ENCODE results near the gene ARAP3. TPM values are rescaled to one million over a fixed set of nuclear protein-coding genes. Genes with fewer than 3 reads are reported as not detected.

ARAP3 gene
- total RNA-seq, 1 experiment from 2014 or later, result 0.38 TPM

DNA sequence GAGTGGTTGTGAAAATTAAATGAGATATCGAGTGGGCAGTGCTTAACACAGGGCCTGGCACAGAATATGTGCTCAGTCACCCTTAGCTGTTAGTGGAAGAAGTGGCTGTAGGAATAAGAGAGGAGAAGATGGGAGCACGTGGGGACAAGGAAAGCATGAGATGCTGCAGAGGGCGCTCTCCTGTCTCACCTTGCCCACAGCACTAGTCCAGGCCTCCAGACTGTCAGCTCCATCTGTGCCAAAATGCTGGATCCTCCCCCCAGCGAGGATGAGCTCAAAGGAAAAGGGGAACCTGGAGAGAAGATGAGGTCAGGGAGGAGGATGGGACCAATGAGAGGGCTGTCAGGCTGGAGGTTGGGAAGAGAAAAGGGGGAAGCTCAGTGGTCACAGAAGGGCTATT is 12.5 kb downstream of the ARAP3 start:
- no peak for DNase-seq (ENCODE audit: low spot score)

DNA sequence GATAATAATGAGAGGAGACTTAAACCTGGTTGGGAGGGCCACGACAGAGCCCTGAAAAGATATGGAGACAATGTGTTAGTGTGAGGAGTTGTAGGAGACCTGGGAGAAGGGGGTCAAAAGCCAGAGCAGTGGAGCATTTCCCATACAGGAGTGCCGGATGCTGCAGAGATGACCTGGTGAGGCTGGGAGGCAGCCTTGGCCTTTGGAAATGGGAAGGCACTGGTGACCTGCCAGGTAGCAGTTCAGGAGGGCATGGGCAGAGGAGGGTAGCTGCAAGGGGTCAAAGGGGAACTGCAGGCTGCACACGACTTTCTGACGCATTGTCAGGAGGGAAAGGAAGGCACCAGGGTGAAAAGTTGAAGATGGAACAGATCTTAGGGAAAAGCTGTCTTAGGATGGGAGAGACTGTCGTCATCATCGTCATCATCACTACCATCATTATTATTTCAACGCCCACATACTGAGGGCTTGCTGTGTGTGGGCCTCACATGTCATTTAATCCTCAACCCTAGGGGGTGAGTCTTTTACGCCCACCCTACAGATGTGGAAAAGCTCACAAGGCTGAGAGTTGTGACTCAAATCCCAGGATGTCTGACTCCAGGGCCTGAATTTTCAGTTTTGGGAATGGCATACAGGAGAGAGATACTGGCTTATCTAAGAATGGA is 13.3 kb downstream of the ARAP3 start:
- no peak for DNase-seq (ENCODE audit: low spot score)

DNA sequence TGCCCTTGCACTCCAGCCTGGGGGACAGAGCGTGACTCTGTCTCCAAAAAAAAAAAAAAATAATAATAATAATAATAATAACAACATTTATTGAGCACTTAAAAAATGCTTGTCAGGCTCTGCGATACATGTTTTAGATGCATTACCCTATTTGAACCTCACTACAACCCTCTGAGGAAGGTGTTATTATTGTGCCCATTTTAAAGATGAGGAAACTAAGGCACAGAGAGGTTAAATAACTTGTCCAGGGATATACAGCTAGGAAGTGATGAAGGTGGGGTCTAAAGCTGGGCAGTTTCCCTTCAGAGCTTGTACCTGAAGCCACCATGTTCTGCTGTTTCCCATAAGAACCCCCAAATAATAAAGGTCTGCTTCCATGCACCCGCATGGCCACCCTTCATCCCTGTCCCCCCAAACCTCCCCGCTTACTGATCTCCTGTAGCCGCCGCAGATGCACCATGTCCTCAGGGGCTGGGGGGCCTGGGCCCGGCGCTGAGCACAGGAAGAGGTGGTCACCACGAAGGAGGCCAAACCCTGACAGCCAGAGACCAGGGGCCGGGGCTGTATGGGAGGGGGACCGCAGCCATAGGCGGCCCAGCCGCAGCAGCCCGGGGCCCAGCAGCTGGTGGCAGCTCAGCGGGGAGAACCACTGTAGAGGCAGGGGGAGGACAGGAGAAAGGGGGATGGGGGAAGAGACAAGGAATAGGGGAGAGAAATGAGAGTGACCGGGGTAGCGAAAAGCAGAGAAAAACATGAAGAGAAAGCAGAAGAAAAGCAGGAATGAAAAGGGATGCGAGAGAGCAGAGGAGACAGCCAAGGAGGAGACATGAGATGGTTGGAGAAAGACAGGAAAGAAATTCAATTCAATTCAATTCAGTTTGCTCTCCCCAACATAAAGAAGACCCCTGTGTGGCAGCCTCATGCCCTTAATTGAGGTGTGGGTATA is 15.8 kb downstream of the ARAP3 start:
- DNase-seq (ENCODE audit: low spot score), result no peak

DNA sequence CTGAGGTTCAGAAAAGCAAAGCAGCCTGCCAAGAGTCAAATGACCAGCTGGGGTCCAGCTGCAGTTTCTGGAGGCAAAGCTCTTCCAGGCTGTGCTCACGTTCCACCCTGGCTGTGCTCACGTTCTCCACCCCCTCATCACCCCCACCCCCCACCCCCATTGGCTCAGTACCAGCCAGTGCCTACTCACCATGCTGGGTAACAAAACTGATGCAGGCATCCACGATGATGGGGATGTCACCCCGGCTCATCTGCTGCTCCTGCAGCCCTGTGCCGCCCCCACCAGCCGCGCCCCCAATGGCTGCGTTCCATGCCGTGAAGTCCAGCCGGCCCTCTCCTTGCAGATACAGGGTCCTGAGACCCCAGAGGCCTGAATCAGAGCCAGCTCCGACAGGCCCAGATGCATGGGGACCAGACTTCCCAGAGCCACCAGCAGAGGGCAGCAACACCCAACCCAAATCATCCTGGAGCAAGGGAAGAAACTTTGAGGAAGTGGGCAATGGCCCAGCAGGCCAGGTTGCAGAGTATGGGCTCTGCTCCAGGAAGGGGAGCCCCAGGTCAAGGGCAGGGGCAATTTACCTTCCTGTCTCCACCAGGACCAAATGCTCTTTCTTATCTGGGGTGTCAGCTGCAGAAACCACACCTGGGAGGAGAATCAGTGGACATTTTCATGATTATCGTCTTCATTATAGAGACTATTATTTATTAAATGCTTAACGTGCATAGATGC is 17.1 kb downstream of the ARAP3 start:
- peak; percentile 78 for DNase-seq (ENCODE audit: low spot score)

DNA sequence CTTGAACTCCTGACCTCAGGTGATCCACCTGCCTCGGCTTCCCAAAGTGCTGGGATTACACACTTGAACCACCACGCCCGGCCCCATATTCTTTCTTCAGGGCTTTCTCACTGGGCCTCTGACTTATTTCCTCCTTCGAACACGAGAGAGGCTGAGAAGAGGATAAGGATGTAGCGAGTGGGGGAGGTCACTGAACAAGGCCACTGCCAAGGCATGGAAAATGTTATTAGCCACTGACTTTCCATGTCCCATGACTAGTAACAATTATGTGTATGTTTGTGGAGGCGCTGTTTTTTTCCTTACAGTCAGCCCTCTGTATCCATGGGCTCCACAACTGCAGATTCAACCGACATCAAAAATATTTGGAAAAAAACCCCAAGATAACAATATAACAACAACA is 18.5 kb downstream of the ARAP3 start:
- no peak for DNase-seq (ENCODE audit: low spot score)

DNA sequence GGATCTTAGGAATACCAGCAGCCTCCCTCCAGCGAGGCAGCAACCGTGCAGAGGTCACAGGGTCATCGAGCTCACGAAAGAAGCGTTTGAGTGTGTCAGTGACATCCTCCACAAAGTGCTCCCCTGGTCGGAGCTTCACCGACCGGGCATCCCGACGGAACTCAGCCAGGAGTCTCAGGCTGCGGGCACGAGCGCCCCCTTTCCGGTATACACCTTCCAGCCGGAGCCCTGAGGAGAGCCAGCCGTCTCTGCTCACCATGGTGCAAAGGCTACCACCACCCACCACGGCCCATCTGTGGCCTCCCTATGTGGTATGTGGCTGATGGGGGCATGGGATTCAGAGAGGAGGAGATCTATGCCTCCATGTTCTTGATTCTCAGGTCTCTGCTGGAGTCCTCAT is 20.0 kb downstream of the ARAP3 start:
- no peak for DNase-seq (ENCODE audit: low spot score)

DNA sequence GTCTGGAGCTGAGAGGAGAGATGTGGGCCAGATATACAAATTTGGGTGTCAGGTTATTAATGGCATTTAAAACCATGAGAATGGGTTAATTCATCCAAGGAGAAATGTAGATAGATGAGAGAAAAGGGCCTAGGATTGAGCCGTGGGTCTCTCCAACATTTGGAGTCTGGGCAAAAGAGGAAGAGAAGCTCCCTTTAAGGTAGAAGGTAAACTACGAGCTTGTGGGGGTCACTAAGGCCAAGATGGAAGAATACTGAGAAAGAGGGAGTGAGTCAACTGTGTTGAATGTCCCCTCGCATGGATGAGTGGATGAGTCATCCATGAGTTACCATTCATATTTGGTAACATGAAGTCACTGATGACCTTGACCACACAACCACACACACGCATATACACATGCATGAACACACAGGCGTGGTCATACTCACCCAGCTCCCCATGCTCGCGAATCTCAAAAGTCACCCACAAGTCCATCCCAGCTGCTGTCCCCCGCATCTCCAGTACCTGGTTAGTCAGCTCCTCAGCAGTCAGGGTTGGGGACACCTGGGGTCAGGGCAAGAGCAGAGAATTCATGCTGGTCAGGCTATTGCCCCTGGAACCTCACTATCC is 24.0 kb downstream of the ARAP3 start:
- DNase-seq (ENCODE audit: low spot score), result no peak

DNA sequence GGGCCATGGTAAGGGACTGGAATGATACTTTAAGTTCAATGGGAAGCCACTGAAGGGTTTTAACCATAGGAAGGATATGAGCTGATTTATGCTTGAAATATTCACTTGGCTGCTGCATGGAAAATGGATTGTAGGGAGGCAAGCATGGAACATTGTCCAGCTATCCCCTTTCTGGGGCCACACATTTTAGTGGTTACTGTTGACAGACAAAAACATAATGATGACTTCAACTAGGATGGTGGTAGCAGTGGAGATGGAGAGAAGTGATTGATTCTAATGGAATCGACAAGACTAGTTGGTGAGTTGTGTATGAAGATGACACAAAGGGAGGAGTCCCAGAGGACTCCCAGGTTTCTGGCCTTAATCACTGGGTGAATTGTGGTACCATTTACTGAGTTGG is 24.6 kb downstream of the ARAP3 start:
- no peak for DNase-seq (ENCODE audit: low spot score)

DNA sequence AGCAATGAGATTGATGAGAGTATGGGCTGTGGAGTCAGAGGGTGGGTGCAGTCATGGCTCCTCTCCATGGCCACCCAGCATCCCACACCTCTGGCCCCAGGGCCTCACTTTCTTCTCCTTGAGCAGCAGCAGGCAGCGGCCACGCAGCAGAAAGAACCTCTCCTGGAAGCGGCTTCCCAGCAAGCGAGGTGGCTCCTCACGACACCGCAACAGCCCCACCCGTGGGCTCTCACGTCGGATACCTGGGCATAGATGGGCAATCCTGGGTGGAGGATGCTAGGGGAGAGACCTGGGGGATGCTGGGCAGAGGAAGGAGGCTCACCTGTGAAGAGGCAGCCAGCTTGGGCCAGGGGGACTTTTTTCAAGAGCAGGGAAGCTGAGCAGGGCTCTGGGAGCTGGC is 25.6 kb downstream of the ARAP3 start:
- no peak for DNase-seq (ENCODE audit: low spot score)

DNA sequence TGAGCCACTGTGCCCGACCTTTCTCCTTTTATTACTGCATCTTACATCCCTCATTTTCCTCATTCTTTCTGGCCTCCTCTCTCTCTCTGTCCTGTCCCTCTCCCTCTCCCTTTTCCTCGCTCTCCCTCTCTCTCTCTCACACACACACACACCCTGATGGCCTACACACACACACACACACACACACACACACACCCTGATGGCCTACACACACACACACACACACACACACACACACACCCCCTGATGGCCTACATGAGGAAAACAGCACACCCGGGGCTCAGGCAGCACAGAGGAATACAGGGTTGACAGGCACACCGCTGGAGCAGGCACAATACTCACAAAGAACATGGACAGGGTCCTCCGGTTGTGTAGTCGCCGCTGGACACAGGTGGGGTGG is 27.0 kb downstream of the ARAP3 start:
- DNase-seq (ENCODE audit: low spot score), result no peak

DNA sequence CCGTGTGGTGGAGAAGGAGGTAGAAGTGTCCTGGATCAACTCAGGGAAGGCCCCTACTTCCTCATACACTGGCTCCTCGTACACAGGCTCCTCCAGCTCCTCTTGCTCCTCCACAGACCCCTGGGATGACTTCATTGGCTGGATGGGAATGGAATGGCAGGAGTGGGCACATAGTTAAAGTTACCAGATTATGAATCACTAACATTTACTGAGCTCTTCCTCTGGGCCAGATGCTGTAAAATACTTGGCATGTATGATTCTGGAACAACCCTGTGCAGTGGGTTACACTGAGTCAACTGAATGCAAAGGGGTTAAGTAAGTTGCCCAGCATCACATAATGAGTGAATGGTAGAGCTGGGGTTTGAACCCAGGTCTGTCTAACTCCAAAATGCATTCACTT is 27.7 kb downstream of the ARAP3 start:
- DNase-seq (ENCODE audit: low spot score), result no peak

DNA sequence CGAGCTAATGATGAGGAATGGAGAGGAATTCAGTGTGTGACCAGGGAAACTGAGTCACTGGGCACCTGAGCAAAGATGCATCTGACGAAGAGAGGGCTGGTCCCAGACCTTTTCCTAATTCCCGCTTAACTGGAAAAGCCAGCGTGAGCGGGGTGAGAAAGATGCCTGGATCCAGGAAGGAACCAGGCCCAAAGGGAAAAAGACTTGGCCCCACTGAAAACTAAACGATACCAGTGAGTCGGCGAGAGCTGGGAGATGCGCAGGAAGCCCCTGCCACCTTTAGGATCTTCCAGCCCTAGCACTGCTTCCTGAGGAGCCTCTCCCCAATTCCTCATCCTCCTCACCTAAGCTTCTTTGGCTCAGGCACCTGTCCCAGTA is 30.3 kb downstream of the ARAP3 start:
- DNase-seq (ENCODE audit: low spot score), result no peak

DNA sequence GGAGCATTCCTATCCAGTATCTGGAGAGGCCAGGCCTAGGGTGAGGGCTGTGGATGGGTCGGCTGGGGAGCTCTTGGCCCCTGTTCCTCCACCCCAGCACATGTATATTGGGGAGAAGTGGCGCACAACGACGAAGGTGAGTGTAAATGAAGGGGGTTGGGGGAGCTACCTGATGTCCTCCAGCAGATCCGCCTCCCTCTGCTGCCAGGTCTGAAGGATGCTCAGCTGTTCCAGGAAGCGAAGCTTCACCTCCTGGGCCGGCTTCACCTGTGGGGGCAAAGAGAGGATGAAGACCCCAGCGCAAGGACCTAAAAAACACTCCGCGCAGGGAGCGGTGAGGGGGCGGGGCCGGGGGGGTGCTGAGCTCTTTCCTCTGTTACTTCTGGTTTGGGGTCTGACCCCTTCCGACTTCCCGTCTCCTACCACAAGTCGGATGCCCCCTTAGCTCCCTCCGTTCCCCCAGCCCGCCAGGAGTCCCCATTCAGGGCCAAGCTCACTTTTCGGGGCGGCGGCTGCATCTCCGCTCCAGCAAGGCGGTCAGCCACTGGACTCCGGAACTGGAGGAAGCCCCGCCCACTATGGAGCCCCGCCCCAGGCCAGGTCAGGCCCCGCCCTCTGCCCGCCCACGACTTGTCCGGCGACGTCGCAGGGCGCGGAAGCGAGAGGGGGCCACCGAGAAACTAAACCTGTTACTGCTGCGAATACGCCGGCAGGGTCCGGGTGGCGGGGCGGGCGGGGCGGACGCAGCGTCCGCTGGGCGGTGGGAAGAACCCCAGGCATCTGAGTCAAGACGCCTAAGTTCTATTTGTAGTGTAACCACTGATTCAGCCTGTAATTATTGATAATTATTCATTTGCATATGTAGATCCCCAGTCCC is 30.9 kb downstream of the ARAP3 start, which contains the start of gene FCHSD1:
Gene FCHSD1, minus strand, starts transcription at position 568 of the 877 bp plus-strand sequence. Its CDS starts 50 bp downstream, at position 518.
- peak; percentile 83 for DNase-seq (ENCODE audit: low spot score)

DNA sequence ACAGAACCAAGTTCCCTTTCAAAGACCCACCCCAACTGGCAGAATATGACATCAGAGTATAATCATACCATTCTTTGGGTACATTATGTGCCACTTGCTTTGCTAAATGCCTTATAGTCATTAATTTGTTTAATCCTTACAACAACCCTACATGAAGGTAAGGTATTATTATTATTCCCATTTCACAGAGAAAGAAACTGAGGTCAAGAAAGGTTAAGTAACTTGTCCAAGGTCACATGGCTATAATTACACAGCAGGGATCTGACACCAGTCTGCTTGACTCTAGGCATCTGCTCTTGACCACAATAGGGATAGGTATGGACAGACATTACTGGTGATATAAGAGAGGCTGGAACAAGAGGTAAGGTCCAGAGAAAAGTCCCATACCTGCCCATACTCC is 32.1 kb downstream of the ARAP3 start:
- no peak for DNase-seq (ENCODE audit: low spot score)

DNA sequence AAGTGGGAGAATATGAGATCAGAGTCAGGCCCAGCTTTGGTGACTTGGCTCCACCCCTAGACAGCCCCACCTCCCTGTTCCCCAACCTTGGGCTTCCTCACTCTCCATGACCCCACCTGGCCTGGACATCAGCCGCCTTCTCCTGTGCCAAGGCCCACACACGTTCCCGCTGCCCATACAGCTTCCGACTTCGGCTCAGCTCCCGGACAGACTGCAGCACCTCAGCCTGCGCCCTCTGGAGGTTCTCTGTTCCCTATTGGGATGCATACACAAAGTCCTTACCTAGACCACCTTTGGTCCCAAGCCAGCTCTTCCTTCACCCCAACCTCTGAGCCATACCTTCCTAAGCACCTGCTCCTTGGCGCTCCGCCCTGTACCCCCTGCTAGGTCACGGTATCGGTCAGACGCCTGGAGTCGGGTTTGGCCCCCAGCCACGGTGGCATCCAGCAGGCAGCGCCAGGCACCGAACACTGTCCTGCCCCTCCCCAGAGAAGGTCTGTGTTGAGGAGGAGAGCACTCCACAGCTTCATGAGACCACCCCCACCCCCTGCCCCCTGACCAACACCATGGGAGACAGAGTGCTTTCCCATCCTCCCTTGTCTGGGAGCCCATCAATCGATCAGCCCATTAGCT is 32.9 kb downstream of the ARAP3 start:
- no peak for DNase-seq (ENCODE audit: low spot score)

DNA sequence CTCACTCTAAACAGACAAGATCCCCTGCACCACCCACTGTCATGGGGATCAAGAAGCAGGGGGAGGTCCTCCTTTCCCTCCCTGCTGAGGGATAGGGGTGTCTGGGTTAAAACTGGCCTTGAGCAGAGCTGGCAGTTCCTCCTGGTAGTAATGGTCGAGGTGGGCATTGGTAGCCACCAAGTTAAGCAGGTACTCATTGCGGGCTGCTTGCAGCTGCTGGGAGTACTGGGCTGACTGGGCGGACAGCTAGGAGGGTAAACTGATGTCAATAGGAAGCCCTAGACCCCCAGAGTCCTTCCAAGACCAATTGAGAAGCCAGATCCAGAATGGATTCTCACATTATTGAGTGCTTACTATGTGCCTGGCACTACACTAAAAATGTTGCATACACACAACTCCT is 34.2 kb downstream of the ARAP3 start:
- DNase-seq (ENCODE audit: low spot score), result no peak

DNA sequence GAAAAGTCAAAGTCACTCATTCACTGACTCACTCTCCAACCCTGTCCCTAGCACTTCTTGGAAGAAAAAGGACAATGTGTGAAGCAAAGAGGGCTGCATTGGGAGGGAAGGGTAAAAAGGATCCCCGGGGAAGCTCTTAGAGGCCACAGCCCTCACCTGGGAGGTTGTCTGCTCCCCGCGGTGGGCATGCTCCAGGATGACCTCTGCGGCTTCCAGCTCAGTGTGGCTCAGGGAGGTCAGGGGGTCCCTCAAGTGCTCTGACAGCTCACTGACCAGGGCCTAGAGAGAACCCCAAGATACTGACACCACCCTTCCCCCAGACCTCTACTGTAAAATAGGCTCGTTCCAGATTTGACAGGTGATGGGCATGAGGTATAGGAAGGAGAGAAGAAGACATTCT is 34.8 kb downstream of the ARAP3 start:
- DNase-seq (ENCODE audit: low spot score), result no peak

DNA sequence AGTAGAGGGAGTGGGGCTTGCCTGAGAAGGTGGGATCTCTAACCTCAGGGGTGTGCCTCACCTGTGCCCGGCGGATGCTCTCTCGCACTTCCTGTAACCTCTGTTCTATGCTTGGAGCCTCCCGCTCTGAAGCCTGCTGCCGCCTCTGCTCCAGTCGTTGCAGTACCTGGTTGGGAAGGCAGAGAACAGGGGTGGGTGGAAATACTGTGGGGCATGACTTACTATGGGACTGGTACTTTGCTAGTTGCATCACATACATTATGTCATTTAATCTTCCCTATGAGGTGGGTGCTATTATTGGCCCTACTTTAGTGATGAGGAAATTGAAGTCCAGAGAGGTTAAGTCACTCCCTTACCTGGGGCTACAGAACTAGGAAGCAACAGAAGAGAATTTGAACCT is 36.0 kb downstream of the ARAP3 start:
- no peak for DNase-seq (ENCODE audit: low spot score)

DNA sequence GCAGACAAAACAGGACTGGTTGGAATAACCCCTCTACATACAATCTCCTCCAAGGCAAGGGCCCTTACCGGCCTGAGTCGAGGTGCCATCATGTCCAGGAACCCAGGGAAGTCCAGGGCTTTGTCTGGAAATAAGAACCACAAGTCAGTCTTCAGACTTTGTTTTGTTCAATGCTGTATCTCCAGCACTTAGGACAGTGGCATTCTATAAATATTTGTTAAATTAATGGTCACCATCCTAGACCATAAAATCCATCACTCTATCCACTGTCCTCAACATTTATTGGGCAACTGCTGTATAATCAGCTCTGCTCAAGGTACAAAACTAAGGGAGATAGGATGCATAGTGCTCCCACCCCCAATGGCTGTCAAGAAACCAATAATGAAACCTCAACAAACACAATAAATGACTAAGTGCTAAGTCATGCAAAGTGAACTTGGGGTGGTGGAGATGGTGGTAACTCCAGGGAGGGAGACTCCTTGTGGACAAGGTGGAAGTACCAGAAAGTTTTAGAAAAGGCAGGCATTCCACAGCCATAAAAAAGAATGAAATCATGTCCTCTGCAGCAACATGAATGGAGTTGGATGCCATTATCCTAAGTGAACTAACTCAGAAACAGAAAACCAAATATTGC is 40.3 kb downstream of the ARAP3 start:
- DNase-seq (ENCODE audit: low spot score), result peak; percentile 74

DNA sequence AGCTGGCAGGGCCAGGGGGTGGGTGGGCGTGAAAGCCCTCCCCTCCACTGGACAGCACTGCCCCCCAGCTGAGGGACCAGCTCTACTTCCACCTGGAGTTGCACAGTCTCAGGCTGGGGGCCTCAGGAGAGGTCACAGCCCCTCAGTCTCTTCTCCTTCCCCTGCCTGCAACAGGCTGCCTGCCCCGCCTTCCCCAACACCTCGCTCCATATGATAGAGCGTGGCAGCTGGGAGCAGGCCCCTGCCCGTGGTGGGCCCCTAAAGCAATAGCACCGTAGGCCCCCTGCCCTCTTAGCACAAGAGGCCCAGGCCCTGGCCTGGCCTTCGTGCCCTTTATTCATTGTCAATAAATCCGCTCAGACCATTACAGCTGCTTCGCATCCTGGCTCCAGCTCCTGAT is 41.3 kb downstream of the ARAP3 start:
- DNase-seq (ENCODE audit: low spot score), result no peak
